GM21825 (cell line): ENCODE data around the gene ADNP2.

Source experiments
- ATAC-seq: cut with Tn5 transposase; IDR thresholded peaks from one replicate; pipeline ENCODE4 v1.9.1; 2021; ENCODE audit warnings: mild to moderate bottlenecking, moderate library complexity; ENCODE audit not compliant: unreplicated experiment

ADNP2 gene, protein sequence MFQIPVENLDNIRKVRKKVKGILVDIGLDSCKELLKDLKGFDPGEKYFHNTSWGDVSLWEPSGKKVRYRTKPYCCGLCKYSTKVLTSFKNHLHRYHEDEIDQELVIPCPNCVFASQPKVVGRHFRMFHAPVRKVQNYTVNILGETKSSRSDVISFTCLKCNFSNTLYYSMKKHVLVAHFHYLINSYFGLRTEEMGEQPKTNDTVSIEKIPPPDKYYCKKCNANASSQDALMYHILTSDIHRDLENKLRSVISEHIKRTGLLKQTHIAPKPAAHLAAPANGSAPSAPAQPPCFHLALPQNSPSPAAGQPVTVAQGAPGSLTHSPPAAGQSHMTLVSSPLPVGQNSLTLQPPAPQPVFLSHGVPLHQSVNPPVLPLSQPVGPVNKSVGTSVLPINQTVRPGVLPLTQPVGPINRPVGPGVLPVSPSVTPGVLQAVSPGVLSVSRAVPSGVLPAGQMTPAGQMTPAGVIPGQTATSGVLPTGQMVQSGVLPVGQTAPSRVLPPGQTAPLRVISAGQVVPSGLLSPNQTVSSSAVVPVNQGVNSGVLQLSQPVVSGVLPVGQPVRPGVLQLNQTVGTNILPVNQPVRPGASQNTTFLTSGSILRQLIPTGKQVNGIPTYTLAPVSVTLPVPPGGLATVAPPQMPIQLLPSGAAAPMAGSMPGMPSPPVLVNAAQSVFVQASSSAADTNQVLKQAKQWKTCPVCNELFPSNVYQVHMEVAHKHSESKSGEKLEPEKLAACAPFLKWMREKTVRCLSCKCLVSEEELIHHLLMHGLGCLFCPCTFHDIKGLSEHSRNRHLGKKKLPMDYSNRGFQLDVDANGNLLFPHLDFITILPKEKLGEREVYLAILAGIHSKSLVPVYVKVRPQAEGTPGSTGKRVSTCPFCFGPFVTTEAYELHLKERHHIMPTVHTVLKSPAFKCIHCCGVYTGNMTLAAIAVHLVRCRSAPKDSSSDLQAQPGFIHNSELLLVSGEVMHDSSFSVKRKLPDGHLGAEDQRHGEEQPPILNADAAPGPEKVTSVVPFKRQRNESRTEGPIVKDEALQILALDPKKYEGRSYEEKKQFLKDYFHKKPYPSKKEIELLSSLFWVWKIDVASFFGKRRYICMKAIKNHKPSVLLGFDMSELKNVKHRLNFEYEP

DNA sequence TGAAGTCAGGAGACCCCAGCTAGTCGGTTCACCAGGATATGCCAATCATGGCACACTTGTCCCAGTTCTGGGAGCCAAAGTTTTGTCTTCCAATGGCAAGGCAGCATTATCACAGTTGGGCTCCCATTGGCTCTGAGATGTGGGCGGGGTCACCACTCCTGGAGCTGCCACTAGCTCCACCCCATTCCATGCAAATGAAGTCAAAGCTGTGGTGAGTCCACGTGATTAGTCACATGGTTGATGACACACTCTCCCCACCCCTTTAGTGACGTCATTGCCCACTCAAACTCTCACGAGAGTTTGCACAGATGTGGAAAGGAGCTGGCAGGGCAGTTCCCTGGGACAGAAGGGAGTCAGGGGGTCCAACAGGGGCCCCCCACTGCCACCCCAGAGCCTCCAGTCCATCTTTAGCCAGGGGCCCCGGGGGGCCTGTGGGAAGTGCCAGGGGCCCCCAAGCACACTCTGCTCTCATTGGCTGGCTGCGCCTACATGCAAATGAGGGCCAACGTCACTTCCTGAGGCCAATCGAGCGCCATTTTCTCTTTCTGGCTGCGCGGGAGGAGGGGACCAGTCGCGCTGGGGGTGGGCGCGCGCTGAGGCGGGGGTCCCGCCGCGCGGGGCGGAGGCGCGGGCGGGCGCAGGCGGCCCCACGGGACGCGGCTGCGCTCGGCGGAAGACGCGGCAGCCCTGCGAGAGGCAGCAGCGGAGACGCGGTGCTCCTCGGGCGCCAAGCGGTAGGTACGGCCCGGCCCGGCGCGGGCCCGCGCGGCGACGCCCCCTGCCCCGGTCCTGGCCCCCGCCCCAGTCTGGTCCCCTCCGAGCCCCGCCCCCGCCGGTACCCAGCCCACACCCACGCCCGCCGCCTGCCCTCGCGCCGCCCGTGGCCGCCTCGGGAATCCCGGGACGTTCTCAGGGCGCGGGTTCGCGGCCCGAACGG, at the start of gene ADNP2:
Gene ADNP2 (plus strand): TSS at position 524 of the 937 bp plus-strand sequence. CDS start 8,281 bp downstream, outside the sequence.
- ATAC-seq: peak; percentile 58

DNA sequence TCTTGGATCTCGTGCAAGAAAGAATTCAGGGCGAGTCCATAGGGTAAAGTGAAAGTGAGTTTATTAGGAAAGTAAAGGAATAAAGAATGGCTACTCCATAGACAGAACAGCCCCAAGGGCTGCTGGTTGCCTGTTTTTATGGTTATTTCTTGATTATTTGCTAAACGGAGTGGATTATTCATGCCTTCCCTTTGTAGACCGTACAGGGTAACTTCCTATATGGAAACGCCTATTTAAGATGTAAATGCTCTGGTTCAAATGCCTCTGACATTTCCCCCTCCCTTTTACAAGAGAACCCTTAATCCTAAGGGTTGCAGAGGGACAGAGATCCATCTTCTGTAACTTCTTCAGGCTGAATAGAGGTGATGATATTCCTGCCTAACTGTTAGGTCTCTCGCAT, 49.1 kb upstream of the ADNP2 start:
- no peak for ATAC-seq

DNA sequence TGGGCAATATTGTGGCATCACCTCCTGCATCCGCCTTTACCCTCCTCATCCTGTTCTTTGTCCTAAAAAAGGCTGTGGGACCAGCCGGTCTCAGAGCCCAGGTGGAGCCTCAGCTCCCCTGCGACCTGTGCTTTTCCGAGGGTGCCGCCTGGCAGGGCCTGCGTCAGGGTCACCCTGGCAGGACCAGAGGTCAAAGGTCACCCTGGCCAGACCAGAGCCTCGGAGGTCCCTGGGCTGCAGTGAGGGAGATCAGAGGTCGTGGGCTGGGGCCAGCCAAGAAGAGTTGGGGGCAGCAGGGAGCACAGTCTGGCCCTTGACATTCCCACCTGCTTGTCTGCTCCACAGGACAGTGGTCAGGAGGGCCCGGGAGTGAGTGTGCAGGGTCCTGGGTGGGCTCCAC, 43.4 kb upstream of the ADNP2 start:
- no peak for ATAC-seq

DNA sequence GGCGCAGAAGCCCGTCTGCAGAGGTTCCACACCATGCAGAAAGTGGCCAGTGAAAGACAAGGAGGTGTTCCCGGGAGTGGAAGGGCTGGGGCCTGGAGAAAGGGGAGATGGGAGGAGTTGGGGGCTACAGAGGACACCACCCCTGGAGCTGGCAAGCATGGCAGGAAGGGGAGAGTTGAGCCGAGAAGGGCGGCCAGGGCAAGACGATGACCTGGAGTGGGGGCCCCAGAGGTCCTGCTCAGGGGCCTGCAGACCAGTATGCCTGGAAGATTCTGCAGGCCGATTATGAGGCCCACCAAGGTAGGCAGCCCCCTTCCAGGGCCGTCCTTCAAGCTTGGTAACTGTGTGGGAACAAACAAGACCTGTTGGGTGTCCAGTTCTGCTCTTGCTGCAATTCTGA, 41.7 kb upstream of the ADNP2 start:
- no peak for ATAC-seq

DNA sequence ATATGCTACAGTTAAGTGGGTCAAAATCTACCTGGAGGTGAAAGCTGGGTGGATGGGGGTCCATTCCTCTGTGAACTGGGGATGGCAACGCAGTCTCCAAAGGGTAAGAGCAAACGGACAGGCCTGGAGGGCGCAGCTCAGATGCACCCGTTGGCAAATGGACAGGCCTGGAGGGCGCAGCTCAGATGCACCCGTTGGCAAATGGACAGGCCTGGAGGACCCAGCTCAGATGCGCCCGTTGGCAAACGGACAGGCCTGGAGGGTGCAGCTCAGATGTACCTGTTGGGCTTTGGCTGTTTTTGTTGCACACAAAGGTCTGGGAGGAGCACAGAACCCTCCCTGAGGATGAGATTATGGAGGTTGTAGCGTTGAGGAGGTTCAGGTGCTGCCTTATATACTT, 41.2 kb upstream of the ADNP2 start:
- ATAC-seq: no peak

DNA sequence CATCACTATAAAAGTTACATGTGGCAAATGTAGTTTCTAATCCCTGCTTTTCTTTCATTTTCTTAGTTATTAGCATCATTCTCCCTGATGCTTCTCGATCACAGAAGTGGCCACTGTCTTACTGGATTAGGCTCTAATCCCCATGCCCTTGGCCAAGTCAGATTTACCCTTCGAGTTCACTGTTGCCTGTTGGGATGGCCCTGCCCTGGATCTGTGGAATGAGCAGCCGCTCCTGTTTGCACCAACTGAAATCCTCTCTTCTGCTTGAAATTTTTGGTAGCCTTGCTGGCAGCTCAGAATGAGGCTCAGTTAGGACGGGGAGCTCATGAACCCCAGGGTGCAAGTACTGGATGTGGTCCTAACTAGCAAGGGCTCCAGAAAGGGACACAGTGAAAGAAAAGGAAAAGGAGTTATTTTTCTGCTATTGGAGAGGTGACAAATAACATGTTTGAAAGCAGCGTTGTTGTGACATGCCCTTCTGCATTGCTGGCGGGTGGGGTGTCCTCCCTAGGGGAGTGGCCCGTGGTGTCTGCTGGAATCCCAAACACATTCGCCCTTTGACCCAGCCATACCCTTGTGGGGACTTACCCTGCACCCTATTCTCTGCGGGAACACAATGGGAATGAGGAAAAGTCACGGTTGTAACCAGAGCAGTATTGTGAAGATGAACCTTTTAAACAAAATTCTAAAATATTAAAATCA, 40.3 kb upstream of the ADNP2 start:
- ATAC-seq: no peak

DNA sequence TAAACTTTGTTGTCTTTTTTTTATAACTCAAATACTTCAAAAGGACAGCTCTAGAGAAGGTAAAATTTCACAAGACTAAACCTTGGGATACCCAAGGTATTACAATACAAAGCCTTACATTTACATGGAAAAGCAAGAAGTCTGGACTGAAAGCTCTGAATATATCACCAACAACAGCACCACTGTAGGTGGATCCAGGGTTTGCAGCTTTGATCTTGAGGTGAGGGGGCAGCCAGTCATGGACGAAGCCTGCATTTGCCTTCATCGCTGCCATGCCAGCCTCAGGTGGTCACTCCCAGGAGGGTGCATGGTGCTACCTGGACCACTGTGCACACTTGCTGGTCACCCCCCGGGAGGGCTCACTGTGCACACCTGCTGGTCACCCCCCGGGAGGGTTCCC, 38.2 kb upstream of the ADNP2 start:
- no peak for ATAC-seq

DNA sequence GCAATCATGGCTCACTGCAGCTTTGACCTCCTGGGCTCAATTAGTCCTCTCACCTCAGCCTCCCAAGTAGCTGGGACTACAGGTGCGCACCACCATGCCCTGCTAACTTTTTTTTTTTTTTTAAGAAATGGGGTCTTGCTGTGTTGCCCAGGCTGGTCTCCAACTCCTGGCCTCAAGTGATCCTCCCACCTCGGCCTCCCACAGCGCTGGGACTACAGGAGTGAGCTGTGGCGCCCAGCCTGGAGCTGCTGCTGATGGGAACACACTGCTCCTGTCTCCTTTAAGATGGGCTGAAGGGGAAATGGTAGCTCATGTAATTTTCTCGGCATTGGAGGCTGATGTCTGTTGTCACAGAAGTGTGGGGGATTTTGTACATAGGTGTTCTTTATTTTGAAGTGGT, 34.9 kb upstream of the ADNP2 start:
- no peak for ATAC-seq

DNA sequence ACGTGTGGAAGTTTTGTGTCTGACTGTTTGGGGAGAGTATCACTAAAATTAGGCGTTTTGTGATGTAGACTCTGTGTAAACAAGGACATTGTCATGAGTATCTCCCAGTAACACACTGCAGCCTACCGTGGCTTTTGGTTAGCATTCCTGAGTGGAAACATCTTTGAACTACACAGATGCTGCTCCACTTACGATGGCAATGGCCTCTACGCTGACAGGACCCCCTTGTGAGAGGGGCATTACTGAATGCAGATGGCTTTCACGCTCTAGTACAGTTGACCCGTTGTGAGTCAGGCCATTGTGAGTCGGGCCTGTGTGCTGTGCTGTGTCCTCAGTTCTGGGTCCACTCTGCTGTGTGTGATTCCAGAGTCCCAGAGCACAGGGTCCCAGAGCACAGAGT, 34.4 kb upstream of the ADNP2 start:
- ATAC-seq: no peak

DNA sequence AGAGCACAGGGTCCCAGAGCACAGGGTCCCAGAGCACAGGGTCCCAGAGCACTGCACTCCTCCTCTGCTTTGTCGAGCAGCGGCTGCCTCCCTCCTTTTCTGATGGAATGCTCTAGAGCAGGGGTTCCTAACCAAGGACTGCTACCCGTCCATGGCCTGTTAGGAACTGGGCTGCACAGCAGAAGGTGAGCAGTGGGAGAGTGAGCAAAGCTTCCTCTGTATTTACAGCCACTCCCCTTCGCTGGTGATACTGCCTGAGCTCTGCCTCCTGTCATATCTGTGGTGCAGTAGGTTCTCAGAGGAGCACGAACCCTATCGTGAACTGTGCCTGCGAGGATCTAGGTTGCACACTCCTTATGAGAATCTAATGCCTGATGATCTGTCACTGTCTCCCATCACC, 33.1 kb upstream of the ADNP2 start:
- no peak for ATAC-seq

DNA sequence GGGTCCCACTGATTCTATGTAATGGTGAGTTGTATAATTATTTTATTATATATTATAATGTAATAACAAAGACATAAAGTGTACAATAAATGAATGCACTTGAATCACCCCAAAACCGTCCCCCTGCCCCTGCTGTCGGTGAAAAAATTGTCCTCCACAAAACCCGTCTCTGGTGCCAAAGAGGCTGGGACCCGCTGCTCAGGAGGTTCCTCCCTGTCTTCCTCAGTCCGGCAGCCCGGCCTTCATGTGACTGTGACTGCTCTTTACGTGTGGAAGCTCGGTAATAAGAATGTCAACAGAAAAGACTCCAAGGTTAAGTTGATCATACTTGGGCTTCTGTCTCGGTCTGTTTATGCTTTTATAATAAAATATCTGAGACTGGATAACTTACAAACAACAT, 32.7 kb upstream of the ADNP2 start:
- no peak for ATAC-seq

DNA sequence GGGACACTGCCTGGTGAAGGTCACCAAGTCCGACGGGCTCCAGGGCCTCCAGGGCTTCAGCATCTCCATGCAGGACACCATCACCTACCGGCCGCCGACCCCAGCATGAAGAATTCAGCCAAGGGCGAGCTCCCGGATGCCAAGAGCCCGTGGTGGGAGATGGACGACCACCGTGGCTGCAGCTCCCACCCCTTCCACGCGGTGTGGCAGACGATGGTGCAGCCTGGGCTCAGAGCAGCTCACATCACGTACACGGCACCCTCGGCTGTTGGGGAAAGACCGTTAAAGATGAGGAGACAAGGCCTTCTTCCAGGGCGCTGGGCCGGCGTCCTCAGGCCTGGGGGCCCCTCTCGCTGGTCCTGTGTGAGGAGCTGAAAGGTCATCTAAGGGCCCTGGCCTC, 31.2 kb upstream of the ADNP2 start:
- no peak for ATAC-seq

DNA sequence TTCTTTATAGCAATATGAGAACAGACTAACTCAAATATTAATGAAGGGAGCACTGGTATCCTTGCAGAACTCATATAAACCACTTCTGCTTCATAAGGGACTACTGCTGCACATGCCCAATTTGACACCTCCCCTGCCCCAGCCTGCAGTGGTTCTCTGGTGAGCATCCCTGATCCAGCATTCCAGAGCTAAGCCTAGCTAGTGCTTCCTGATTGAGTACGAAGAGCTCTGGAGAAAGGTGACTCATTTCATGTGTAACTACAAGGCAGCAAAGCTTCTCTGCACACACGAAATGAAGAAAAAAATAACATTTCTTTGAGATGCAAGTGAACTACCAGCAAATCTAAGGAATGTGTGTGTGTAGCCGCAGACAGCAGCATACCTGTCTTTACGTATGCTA, 22.8 kb upstream of the ADNP2 start:
- ATAC-seq: no peak

DNA sequence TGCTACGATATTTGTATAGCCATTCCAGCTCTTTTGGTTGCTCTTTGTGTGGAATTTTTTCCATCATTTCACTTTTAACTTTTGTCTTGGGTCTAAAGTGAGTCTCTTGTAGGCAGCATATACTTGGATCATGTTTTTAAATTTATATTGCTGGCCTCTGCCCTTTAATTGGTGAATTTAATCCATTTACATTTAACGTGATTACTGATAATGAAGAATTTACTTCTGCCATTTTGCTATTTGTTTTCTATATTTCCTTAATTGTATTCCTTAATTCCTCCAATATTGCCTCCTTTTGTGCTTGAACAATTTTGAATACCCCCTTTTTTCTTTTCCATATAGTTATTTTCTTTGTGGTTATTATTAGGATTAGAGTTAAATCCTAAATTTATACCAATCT, 21.0 kb upstream of the ADNP2 start:
- no peak for ATAC-seq

DNA sequence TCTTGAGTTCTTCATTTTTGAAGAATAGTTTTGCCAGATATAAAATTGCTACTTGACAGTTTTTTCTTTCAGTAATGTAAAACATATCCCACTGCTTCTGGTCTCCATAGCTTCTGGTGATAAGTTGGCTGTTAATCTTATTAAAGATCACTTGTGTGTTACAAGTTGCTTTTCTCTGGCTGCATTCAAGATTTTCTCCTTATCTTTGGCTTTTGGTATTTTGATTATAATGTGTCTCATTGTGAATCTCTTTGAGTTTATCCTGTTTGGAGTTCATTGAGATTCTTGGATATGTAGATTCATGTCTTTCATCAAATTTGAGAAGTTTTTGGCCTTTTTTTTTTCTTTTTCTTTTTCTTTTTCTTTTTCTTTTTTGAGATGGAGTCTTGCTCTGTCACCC, 20.2 kb upstream of the ADNP2 start:
- ATAC-seq: no peak

DNA sequence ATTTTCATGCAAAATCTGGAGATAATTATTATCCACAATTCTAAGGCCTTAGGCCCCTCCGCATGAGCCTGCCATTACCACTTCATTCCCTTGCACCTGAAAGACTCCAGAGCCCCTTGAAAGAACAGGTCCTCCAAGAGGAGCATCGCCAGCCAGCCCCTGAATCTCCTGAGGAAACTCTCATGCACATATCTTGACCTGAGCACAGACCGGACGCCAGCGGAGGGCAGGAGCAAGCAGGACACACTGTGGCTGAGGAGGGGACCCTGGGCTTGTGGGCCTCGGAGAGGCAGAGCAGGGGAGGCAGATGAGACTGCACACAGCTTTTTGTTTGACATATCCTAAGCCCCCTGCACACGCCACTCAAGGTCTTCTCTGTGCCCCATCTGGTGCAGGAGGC, 13.6 kb upstream of the ADNP2 start:
- ATAC-seq: no peak

DNA sequence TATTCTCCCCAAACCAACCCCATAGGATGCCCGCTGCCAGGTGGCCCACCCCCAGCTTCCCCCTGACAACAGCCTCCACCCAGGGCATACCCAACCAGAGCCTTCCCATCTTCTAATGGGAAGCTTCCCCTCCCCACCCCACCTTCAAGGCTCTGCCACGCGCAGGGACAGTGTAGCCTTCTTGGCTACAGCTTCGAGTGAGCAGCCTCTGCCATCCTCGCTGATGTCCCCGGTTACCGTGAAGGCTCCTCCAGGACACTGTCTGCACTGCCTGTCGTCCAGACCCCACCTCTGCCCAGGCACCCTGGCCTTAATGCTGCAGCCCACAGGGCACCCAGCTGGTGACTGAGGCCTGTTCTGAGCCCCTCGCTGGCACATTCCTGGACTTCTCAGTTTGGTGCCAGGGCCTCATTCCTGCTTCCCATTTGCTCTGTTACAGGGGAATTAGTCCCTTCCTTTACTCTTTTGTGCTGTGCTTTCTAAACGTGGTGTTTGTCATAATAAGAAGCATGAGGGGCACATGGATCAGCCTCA, 13.0 kb upstream of the ADNP2 start:
- ATAC-seq: no peak

DNA sequence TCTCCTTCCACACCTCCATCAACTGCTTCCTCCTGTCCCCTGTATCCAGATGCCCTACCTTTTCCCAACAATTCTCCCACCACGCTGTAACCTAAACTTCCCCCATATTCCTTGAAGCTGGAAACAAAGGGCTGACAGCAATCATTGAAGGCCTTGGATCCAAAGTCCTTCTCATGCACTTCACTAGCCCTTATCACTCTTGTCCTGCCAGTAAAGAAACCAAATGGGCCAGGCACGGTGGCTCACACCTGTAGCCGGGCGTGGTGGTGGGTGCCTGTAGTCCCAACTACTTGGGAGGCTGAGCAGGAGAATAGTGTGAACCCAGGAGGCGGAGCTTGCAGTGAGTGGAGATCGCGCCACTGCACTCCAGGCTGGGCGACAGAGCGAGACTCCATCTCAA, 11.9 kb upstream of the ADNP2 start:
- no peak for ATAC-seq

DNA sequence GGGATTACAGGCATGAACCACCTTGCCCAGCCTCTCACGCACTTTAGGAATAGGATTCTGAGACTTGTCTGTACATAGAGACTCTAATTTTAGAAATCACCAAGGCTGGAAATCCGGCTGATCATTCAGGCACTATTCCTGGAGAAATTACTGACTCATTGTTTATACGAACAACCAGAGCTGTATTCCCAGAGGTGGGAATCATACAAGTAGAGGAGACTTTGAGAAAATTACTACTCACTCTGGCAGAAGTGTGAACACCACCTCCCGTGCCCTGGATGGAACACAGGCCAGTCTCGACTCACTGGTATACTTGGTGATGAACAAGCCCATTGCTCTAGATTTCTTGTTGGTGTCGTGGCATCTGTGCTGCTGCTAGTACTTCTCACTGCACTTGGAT, 5.8 kb upstream of the ADNP2 start:
- ATAC-seq: no peak

DNA sequence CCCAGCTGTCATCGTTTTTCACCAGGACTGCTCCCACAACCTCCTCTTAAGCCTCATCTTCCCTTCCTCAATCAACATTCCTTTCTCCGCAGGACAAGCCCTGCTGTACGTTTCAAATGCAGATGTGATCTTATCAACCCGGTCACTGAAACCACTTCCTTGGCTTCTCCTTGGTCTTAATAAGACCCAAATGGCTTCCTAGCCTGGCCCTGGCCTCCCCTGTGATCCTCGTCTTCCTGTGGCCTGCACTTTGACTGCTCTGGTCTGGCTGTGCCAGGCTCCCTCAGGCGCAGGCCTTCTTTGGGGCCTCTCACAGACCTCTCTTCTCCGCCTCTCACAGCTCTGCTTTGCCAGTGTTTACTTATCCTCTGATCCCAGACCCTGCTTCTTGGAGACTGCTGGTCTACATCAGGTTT, 4.7 kb upstream of the ADNP2 start:
- no peak for ATAC-seq
